Measurements from ENCODE around the gene MAP3K9.

Gene MAP3K9

GRCh38 chr14:70718383-70719118 lies 90.8 kb downstream of the MAP3K9 start:
- no peak for TF ChIP-seq CTCF (IDR thresholded peaks at IDR 0.05; ENCODE audit: borderline replicate concordance, insufficient read depth, low read depth, low read length)

GRCh38 chr14:70716958-70717357 lies 92.4 kb downstream of the MAP3K9 start:
- H3K4me3 ChIP-seq (ENCODE audit: low read depth, low read length) = no peak overlapping the region
- TF ChIP-seq CTCF (IDR thresholded peaks at IDR 0.05; ENCODE audit: borderline replicate concordance, insufficient read depth, low read depth, low read length) = no peak

More at GRCh38 chr14:70718383-70719118, 90.8 kb downstream of the MAP3K9 start:
- no peak overlapping the region for H3K4me3 ChIP-seq (ENCODE audit: low read depth, low read length)

- H3K4me3 ChIP-seq (ENCODE audit: low read depth, low read length) = no peak overlapping the region
- no peak for TF ChIP-seq CTCF (IDR thresholded peaks at IDR 0.05; ENCODE audit: borderline replicate concordance, insufficient read depth, low read depth, low read length)
These were observed 92.8 kb downstream of the MAP3K9 start for GRCh38 chr14:70716483-70716882.

GRCh38 chr14:70714055-70714550 lies 95.2 kb downstream of the MAP3K9 start:
- peak; percentile 23; the same call in 1 of the 2 replicates for TF ChIP-seq CTCF (IDR thresholded peaks at IDR 0.05; ENCODE audit: borderline replicate concordance, insufficient read depth, low read depth, low read length)

GRCh38 chr14:70713511-70713916 lies 95.8 kb downstream of the MAP3K9 start:
- H3K4me3 ChIP-seq (ENCODE audit: low read depth, low read length) = no peak overlapping the region
- no peak for TF ChIP-seq CTCF (IDR thresholded peaks at IDR 0.05; ENCODE audit: borderline replicate concordance, insufficient read depth, low read depth, low read length)

More at GRCh38 chr14:70714055-70714550, 95.2 kb downstream of the MAP3K9 start:
- no peak overlapping the region for H3K4me3 ChIP-seq (ENCODE audit: low read depth, low read length)

- H3K4me3 ChIP-seq (ENCODE audit: low read depth, low read length) = no peak overlapping the region
- TF ChIP-seq CTCF (IDR thresholded peaks at IDR 0.05; ENCODE audit: borderline replicate concordance, insufficient read depth, low read depth, low read length) = no peak
These were observed 96.2 kb downstream of the MAP3K9 start for GRCh38 chr14:70713096-70713495.

GRCh38 chr14:70711451-70711850 lies 97.9 kb downstream of the MAP3K9 start:
- no peak for TF ChIP-seq CTCF (IDR thresholded peaks at IDR 0.05; ENCODE audit: borderline replicate concordance, insufficient read depth, low read depth, low read length)
- no peak overlapping the region for H3K4me3 ChIP-seq (ENCODE audit: low read depth, low read length)
